ENCODE data around the gene CRYGD. TPM values are rescaled to one million over a fixed set of nuclear protein-coding genes. Genes with fewer than 3 reads are reported as not detected.
"Not testable (repeated sequence)": the region's sequence is repeated elsewhere in the genome, so short reads cannot be mapped to it uniquely, and the experiment has no call there.

The CRYGD gene
- total RNA-seq, 1 donor from 2014 or later = not detected

- no peaks in the 10 kb centered on the region for H3K9me3 ChIP-seq (ENCODE audit: control insufficient read depth in 3 of 3, low read length in 3 of 3)
- H3K27ac ChIP-seq (ENCODE audit: low read depth, low read length) = no peak overlapping the region
These were observed 6.4 kb upstream of the CRYGD start for GRCh38 chr2:208130712-208131110.

GRCh38 chr2:208129744-208130711 lies 5.7 kb upstream of the CRYGD start, which contains the start of gene CRYGC:
Gene CRYGC, minus strand, starts transcription at chr2:208129828. Its CDS starts 36 bp downstream, at chr2:208129792.
- Histone ChIP-seq H3K36me3 (ENCODE audit: control insufficient read depth in 3 of 3, insufficient read depth in 3 of 3, low read length in 3 of 3) (no peaks in the 10 kb centered on the region), H3K27ac (ENCODE audit: low read depth, low read length) (no peak within 1 kb of the TSS), H3K4me1 (ENCODE audit: control insufficient read depth in 3 of 3, insufficient read depth in 3 of 3, low read length in 3 of 3) (no peaks in the 10 kb centered on the region), H3K9ac (ENCODE audit: low read depth in 1 of 3, low read length in 3 of 3) (no peak within 1 kb of the TSS), H3K9me3 (ENCODE audit: control insufficient read depth in 3 of 3, low read length in 3 of 3) (no peaks in the 10 kb centered on the region), H3K4me3 (ENCODE audit: low read length in 3 of 3) (no peak within 1 kb of the TSS), H3K27me3 (ENCODE audit: control insufficient read depth in 3 of 3, insufficient read depth in 3 of 3, low read length in 3 of 3) (peaks cover 0 to 2% (median under 1%) of the 10 kb centered on the region in 3 donors)

More at GRCh38 chr2:208130712-208131110, 6.4 kb upstream of the CRYGD start:
- Histone ChIP-seq H3K4me1 (ENCODE audit: control insufficient read depth in 3 of 3, insufficient read depth in 3 of 3, low read length in 3 of 3) (no peaks in the 10 kb centered on the region), H3K9ac (ENCODE audit: low read depth in 1 of 3, low read length in 3 of 3) (no peak overlapping the region), H3K4me3 (ENCODE audit: low read length in 3 of 3) (no peak overlapping the region), H3K36me3 (ENCODE audit: control insufficient read depth in 3 of 3, insufficient read depth in 3 of 3, low read length in 3 of 3) (no peaks in the 10 kb centered on the region), H3K27me3 (ENCODE audit: control insufficient read depth in 3 of 3, insufficient read depth in 3 of 3, low read length in 3 of 3) (no peaks in the 10 kb centered on the region)

GRCh38 chr2:208128136-208128535 lies 3.8 kb upstream of the CRYGD start:
- Histone ChIP-seq H3K36me3 (ENCODE audit: control insufficient read depth in 3 of 3, insufficient read depth in 3 of 3, low read length in 3 of 3) (no peaks in the 10 kb centered on the region), H3K4me1 (ENCODE audit: control insufficient read depth in 3 of 3, insufficient read depth in 3 of 3, low read length in 3 of 3) (no peaks in the 10 kb centered on the region), H3K4me3 (ENCODE audit: low read length in 3 of 3) (no peak overlapping the region), H3K9ac (ENCODE audit: low read depth in 1 of 3, low read length in 3 of 3) (no peak overlapping the region), H3K27ac (ENCODE audit: low read depth, low read length) (no peak overlapping the region), H3K9me3 (ENCODE audit: control insufficient read depth in 3 of 3, low read length in 3 of 3) (no peaks in the 10 kb centered on the region), H3K27me3 (ENCODE audit: control insufficient read depth in 3 of 3, insufficient read depth in 3 of 3, low read length in 3 of 3) (peaks cover 2 to 15% (median 12%) of the 10 kb centered on the region in 3 donors)

- H3K27ac ChIP-seq (ENCODE audit: low read depth, low read length) = no peak overlapping the region
- no peak overlapping the region for H3K4me3 ChIP-seq (ENCODE audit: low read length in 3 of 3)
- H3K9ac ChIP-seq (ENCODE audit: low read depth in 1 of 3, low read length in 3 of 3) = no peak overlapping the region
- no peaks in the 10 kb centered on the region for H3K4me1 ChIP-seq (ENCODE audit: control insufficient read depth in 3 of 3, insufficient read depth in 3 of 3, low read length in 3 of 3)
- no peaks in the 10 kb centered on the region for H3K9me3 ChIP-seq (ENCODE audit: control insufficient read depth in 3 of 3, low read length in 3 of 3)
- peaks cover 2 to 15% (median 12%) of the 10 kb centered on the region in 3 donors for H3K27me3 ChIP-seq (ENCODE audit: control insufficient read depth in 3 of 3, insufficient read depth in 3 of 3, low read length in 3 of 3)
- no peaks in the 10 kb centered on the region for H3K36me3 ChIP-seq (ENCODE audit: control insufficient read depth in 3 of 3, insufficient read depth in 3 of 3, low read length in 3 of 3)
These were observed 2.8 kb upstream of the CRYGD start for GRCh38 chr2:208127090-208127489.

GRCh38 chr2:208125251-208125650 lies 927 bp upstream of the CRYGD start:
- Histone ChIP-seq H3K27me3 (ENCODE audit: control insufficient read depth in 3 of 3, insufficient read depth in 3 of 3, low read length in 3 of 3) (peaks cover 2 to 15% (median 12%) of the 10 kb centered on the region in 3 donors), H3K36me3 (ENCODE audit: control insufficient read depth in 3 of 3, insufficient read depth in 3 of 3, low read length in 3 of 3) (no peaks in the 10 kb centered on the region)

GRCh38 chr2:208122248-208122647 lies 2.1 kb downstream of the CRYGD start:
- Histone ChIP-seq H3K27me3 (ENCODE audit: control insufficient read depth in 3 of 3, insufficient read depth in 3 of 3, low read length in 3 of 3) (peaks cover 2 to 15% (median 12%) of the 10 kb centered on the region in 3 donors), H3K4me3 (ENCODE audit: low read length in 3 of 3) (no peak overlapping the region), H3K27ac (ENCODE audit: low read depth, low read length) (no peak overlapping the region), H3K9me3 (ENCODE audit: control insufficient read depth in 3 of 3, low read length in 3 of 3) (no peaks in the 10 kb centered on the region), H3K36me3 (ENCODE audit: control insufficient read depth in 3 of 3, insufficient read depth in 3 of 3, low read length in 3 of 3) (no peaks in the 10 kb centered on the region), H3K9ac (ENCODE audit: low read depth in 1 of 3, low read length in 3 of 3) (no peak overlapping the region), H3K4me1 (ENCODE audit: control insufficient read depth in 3 of 3, insufficient read depth in 3 of 3, low read length in 3 of 3) (no peaks in the 10 kb centered on the region)

More at GRCh38 chr2:208125251-208125650, 927 bp upstream of the CRYGD start:
- no peak overlapping the region for H3K9ac ChIP-seq (ENCODE audit: low read depth in 1 of 3, low read length in 3 of 3)
- no peak overlapping the region for H3K27ac ChIP-seq (ENCODE audit: low read depth, low read length)
- no peaks in the 10 kb centered on the region for H3K9me3 ChIP-seq (ENCODE audit: control insufficient read depth in 3 of 3, low read length in 3 of 3)
- H3K4me3 ChIP-seq (ENCODE audit: low read length in 3 of 3) = no peak overlapping the region
- no peaks in the 10 kb centered on the region for H3K4me1 ChIP-seq (ENCODE audit: control insufficient read depth in 3 of 3, insufficient read depth in 3 of 3, low read length in 3 of 3)

- no peaks in the 10 kb centered on the region for H3K9me3 ChIP-seq (ENCODE audit: control insufficient read depth in 3 of 3, low read length in 3 of 3)
- H3K27ac ChIP-seq (ENCODE audit: low read depth, low read length) = no peak overlapping the region
- peaks cover 0 to 6% (median 5%) of the 10 kb centered on the region in 3 donors for H3K27me3 ChIP-seq (ENCODE audit: control insufficient read depth in 3 of 3, insufficient read depth in 3 of 3, low read length in 3 of 3)
- no peak overlapping the region for H3K4me3 ChIP-seq (ENCODE audit: low read length in 3 of 3)
- no peak overlapping the region for H3K9ac ChIP-seq (ENCODE audit: low read depth in 1 of 3, low read length in 3 of 3)
- H3K36me3 ChIP-seq (ENCODE audit: control insufficient read depth in 3 of 3, insufficient read depth in 3 of 3, low read length in 3 of 3) = no peaks in the 10 kb centered on the region
- no peaks in the 10 kb centered on the region for H3K4me1 ChIP-seq (ENCODE audit: control insufficient read depth in 3 of 3, insufficient read depth in 3 of 3, low read length in 3 of 3)
These were observed 5.4 kb downstream of the CRYGD start for GRCh38 chr2:208118918-208119317.

GRCh38 chr2:208117390-208117789 lies 6.9 kb downstream of the CRYGD start:
- H3K27ac ChIP-seq (ENCODE audit: low read depth, low read length); H3K9ac ChIP-seq (ENCODE audit: low read depth in 1 of 3, low read length in 3 of 3); H3K4me3 ChIP-seq (ENCODE audit: low read length in 3 of 3); H3K4me1 ChIP-seq (ENCODE audit: control insufficient read depth in 3 of 3, insufficient read depth in 3 of 3, low read length in 3 of 3); H3K27me3 ChIP-seq (ENCODE audit: control insufficient read depth in 3 of 3, insufficient read depth in 3 of 3, low read length in 3 of 3); H3K36me3 ChIP-seq (ENCODE audit: control insufficient read depth in 3 of 3, insufficient read depth in 3 of 3, low read length in 3 of 3); H3K9me3 ChIP-seq (ENCODE audit: control insufficient read depth in 3 of 3, low read length in 3 of 3): not testable (repeated sequence)

GRCh38 chr2:208112969-208113368 lies 11.4 kb downstream of the CRYGD start:
- Histone ChIP-seq H3K4me1 (ENCODE audit: control insufficient read depth in 3 of 3, insufficient read depth in 3 of 3, low read length in 3 of 3) (peaks cover 0 to 3% (median 0%) of the 10 kb centered on the region in 3 donors), H3K9ac (ENCODE audit: low read depth in 1 of 3, low read length in 3 of 3) (no peak overlapping the region), H3K27me3 (ENCODE audit: control insufficient read depth in 3 of 3, insufficient read depth in 3 of 3, low read length in 3 of 3) (peaks cover 3 to 14% (median 3%) of the 10 kb centered on the region in 3 donors), H3K36me3 (ENCODE audit: control insufficient read depth in 3 of 3, insufficient read depth in 3 of 3, low read length in 3 of 3) (no peaks in the 10 kb centered on the region), H3K27ac (ENCODE audit: low read depth, low read length) (no peak overlapping the region), H3K4me3 (ENCODE audit: low read length in 3 of 3) (no peak overlapping the region), H3K9me3 (ENCODE audit: control insufficient read depth in 3 of 3, low read length in 3 of 3) (no peaks in the 10 kb centered on the region)

GRCh38 chr2:208112273-208112745 lies 12.0 kb downstream of the CRYGD start:
- not testable (repeated sequence) for H3K27ac ChIP-seq (ENCODE audit: low read depth, low read length); H3K4me1 ChIP-seq (ENCODE audit: control insufficient read depth in 3 of 3, insufficient read depth in 3 of 3, low read length in 3 of 3); H3K9ac ChIP-seq (ENCODE audit: low read depth in 1 of 3, low read length in 3 of 3); H3K9me3 ChIP-seq (ENCODE audit: control insufficient read depth in 3 of 3, low read length in 3 of 3); H3K36me3 ChIP-seq (ENCODE audit: control insufficient read depth in 3 of 3, insufficient read depth in 3 of 3, low read length in 3 of 3); H3K4me3 ChIP-seq (ENCODE audit: low read length in 3 of 3)
- H3K27me3 ChIP-seq (ENCODE audit: control insufficient read depth in 3 of 3, insufficient read depth in 3 of 3, low read length in 3 of 3) = peaks cover 3 to 14% (median 3%) of the 10 kb centered on the region in 3 donors

Measured in skeletal muscle tissue (tissue), 4 donors.